Fibroblast of lung (primary cell): ENCODE data around the gene MLST8.

Experiments used
- CTCF ChIP-seq, 2 donors: IDR thresholded peaks in 1 of 2; conservative IDR thresholded peaks in 1 of 2; 1 replicate in 1 of 2; 2 replicates in 1 of 2; pipeline ENCODE4 v1.5.1; 2011 to 2012; ENCODE audit warnings: low read length in 2 of 2, control low read depth in 1 of 2, inconsistent platforms in 1 of 2, low read depth in 1 of 2, mild to moderate bottlenecking in 1 of 2
- EZH2 ChIP-seq: IDR thresholded peaks from 2 replicates; pipeline ENCODE4 v1.5.1; 2012; ENCODE audit warnings: low read length, control low read depth, mild to moderate bottlenecking; ENCODE audit errors: missing control alignments

DNA sequence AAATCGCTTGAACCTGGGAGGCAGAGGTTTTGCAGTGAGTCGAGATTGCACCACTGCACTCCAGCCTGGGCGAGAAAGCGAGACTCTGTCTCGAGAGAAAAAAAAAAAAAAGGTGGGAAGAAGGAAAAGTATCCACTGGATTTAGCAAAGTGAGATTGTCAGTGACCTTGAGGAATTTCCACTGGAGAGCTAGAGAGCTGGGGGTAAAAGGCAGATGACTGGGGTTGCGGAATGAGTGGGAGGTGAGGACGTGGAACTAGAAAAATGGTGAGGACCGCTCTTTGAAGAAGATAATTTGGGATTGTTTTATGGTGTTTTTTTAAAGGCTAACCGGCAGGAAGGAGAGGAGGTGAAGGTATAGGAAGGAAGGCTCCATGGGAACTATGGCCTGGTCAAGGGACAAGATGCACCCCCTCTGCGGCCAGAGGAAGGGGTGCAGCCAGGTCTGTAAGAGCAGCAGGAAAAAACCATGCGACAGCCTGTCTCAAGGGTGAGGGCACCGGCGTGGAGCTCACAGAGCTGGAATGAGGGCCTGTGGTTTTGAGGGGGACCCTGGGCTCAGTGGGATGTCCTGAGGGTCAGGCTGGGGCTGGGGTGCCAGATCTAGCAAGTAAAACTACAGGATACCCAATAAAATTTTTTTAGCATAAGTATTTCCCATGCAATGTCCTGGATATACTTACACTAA lies 694 bp upstream of the MLST8 start:
- TF ChIP-seq CTCF (conservative IDR thresholded peaks at IDR 0.05 in 1 of 2, IDR thresholded peaks at IDR 0.05 in 1 of 2; ENCODE audit: low read depth in 1 of 2, low read length in 2 of 2) = no peak
- no peak for TF ChIP-seq EZH2
